GM13977 (cell line): ENCODE data around the gene NOP56.
"Not testable (repeated sequence)": the region's sequence is repeated elsewhere in the genome, so short reads cannot be mapped to it uniquely, and the experiment has no call there.

Experiments used
- DNase-seq: peaks from one replicate; pipeline ENCODE4 v3.0.0; 2012; ENCODE audit warnings: low spot score
- CTCF ChIP-seq: IDR thresholded peaks from 2 replicates; pipeline ENCODE4 v1.5.1; 2012; ENCODE audit warnings: mild to moderate bottlenecking, control low read depth; ENCODE audit not compliant: insufficient read depth; ENCODE audit errors: extremely low read depth, missing control alignments
- in situ Hi-C: fragments of 300-500 bp; cut with MboI; formaldehyde crosslinking; loops from one replicate; pipeline ENCODE4 v1.12.0; 2022; ENCODE audit warnings: low sequenced_read_pairs, low pct_unique_long_range_greater_than_20kb, mixed read lengths, inconsistent platforms; ENCODE audit not compliant: unreplicated experiment

NOP56 gene

GRCh38 chr20:2695206-2695983 is 43.0 kb downstream of the NOP56 start:
- DNase-seq: no peak
- no peak for TF ChIP-seq CTCF
- in situ Hi-C loops: no loop called here

- DNase-seq, in situ Hi-C loops: not testable (repeated sequence)
These were observed 43.6 kb downstream of the NOP56 start for GRCh38 chr20:2695984-2696525.

GRCh38 chr20:2696646-2697045 is 44.2 kb downstream of the NOP56 start:
- no peak for DNase-seq
- in situ Hi-C loops: no loop called here
- no peak for TF ChIP-seq CTCF

- no peak for TF ChIP-seq CTCF
- no peak for DNase-seq
- in situ Hi-C loops: no loop called here
These were observed 45.3 kb downstream of the NOP56 start for GRCh38 chr20:2697768-2698167.

- in situ Hi-C loops: no loop called here
- no peak for TF ChIP-seq CTCF
- no peak for DNase-seq
These were observed 45.9 kb downstream of the NOP56 start for GRCh38 chr20:2698186-2698817.

GRCh38 chr20:2698912-2699311 is 46.5 kb downstream of the NOP56 start:
- no peak for DNase-seq
- in situ Hi-C loops: no loop called here
- no peak for TF ChIP-seq CTCF

- no peak for TF ChIP-seq CTCF
- DNase-seq: no peak
- in situ Hi-C loops: no loop called here
These were observed 47.5 kb downstream of the NOP56 start for GRCh38 chr20:2699775-2700413.
